ENCODE results near the gene XRCC1. TPM values are rescaled to one million over a fixed set of nuclear protein-coding genes. Genes with fewer than 3 reads are reported as not detected.
"Not testable (repeated sequence)": the region's sequence is repeated elsewhere in the genome, so short reads cannot be mapped to it uniquely, and the experiment has no call there.

XRCC1 gene
- total RNA-seq, 4 donors from 2014 or later = 8.0 to 147 (median 15.8) TPM

GRCh38 chr19:43526884-43527859, 48.2 kb downstream of the XRCC1 start, which contains the start of gene ETHE1:
TSS of gene ETHE1 (minus strand) at chr19:43527201. CDS start at chr19:43527177, 24 bp downstream.
- no peaks in the 10 kb centered on the region for H3K27me3 ChIP-seq
- 4 to 8% methylated on average over 11 to 48 of the region's 54 CpGs for WGBS, 2 donors (ENCODE audit: low coverage in 1 of 2)
- H3K36me3 ChIP-seq = no peaks in the 10 kb centered on the region
- H3K9me3 ChIP-seq = no peaks in the 10 kb centered on the region
- in situ Hi-C loops (cut with MboI; ENCODE audit: low pct_ligation_motif_present in 1 of 4, low pct_unique_long_range_greater_than_20kb in 1 of 4, low sequenced_read_pairs in 3 of 4) = no loop called here
- DNase-seq = peak; percentile 92
- H3K4me3 ChIP-seq = peak within 1 kb of the TSS; percentile 61 to 99 (median 91)
- peak; percentile 95 for TF ChIP-seq POLR2A (IDR thresholded peaks at IDR 0.05)
- TF ChIP-seq, protein P1, sequence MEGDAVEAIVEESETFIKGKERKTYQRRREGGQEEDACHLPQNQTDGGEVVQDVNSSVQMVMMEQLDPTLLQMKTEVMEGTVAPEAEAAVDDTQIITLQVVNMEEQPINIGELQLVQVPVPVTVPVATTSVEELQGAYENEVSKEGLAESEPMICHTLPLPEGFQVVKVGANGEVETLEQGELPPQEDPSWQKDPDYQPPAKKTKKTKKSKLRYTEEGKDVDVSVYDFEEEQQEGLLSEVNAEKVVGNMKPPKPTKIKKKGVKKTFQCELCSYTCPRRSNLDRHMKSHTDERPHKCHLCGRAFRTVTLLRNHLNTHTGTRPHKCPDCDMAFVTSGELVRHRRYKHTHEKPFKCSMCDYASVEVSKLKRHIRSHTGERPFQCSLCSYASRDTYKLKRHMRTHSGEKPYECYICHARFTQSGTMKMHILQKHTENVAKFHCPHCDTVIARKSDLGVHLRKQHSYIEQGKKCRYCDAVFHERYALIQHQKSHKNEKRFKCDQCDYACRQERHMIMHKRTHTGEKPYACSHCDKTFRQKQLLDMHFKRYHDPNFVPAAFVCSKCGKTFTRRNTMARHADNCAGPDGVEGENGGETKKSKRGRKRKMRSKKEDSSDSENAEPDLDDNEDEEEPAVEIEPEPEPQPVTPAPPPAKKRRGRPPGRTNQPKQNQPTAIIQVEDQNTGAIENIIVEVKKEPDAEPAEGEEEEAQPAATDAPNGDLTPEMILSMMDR (IDR thresholded peaks at IDR 0.05) = peak in 2 of 5 experiments; percentile 20 to 31
- peak; percentile 96 to 98 (median 97) for TF ChIP-seq POLR2AphosphoS5 (IDR thresholded peaks at IDR 0.05)
- no peak for TF ChIP-seq EP300 (IDR thresholded peaks at IDR 0.05; ENCODE audit: low read depth)
- H3K4me1 ChIP-seq = peaks cover 7 to 67% (median 42%) of the 10 kb centered on the region in 4 donors
- H3K27ac ChIP-seq = peak within 1 kb of the TSS; percentile 92 to 97 (median 95)
- intact Hi-C loops (cut with DNase I; ENCODE audit: low total_unique reads) = no loop called here

DNA sequence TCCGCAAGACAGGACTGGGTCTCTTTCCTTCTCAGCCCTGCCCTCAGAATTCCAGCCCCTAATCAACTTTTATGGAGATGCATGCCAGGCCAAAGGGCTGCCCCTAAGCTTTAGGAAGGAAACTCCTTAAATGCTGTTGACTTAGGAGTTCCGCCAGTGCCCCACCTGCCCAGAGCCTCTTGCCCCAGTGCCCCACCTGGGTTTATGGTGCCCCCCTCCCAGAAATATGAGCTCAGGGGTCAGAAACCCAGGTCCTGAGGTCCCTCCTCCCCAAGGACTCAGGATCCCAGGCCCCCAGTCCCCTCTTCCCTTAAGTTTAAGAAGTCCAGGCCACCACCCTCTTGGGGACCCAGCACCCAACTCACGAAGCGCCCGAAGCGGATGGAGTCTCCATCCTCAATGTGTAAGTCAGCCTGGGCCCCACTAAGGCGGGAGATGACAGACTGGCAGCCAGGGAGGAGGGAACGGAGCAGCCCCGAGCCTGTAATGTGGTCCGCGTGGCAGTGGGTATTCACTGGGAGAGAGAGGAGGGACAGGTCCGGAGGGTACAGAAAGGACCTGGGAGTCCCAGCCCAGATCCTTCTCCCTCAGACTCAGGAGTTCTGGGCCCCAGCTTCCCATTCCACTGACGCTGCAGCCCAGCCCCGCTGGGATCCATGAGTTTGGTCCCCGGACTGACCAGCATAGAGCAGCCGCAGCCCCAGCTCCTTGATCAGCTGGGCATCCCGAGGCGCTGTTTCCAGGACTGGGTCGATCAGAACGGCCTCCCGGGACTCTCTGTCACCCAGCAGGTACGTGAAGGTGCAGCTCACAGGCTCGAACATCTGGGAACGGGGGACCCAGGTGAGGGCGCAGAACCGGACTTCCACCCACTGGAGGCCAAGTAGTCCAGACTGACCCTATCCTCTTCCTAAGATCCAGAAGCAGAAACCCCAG, 49.2 kb downstream of the XRCC1 start:
- no peaks in the 10 kb centered on the region for H3K27me3 ChIP-seq
- in situ Hi-C loops (cut with MboI; ENCODE audit: low pct_ligation_motif_present in 1 of 4, low pct_unique_long_range_greater_than_20kb in 1 of 4, low sequenced_read_pairs in 3 of 4) (no loop called here), intact Hi-C loops (cut with DNase I; ENCODE audit: low total_unique reads) (no loop called here)
- peak overlapping the region; percentile 92 to 97 (median 95) for H3K27ac ChIP-seq
- peak; percentile 86 for DNase-seq
- 4% methylated on average over 19 of the region's 26 CpGs; no CpG with 5 or more reads in 1 of the 2 donors for WGBS, 2 donors (ENCODE audit: low coverage in 1 of 2)
- no peaks in the 10 kb centered on the region for H3K9me3 ChIP-seq
- peak overlapping the region; percentile 61 to 99 (median 91) for H3K4me3 ChIP-seq
- no peaks in the 10 kb centered on the region for H3K36me3 ChIP-seq
- H3K4me1 ChIP-seq = peaks cover 4 to 59% (median 37%) of the 10 kb centered on the region in 4 donors
- TF ChIP-seq EP300 (IDR thresholded peaks at IDR 0.05; ENCODE audit: low read depth) (peak; percentile 22), POLR2AphosphoS5 (IDR thresholded peaks at IDR 0.05) (no peak), POLR2A (IDR thresholded peaks at IDR 0.05) (peak; percentile 31)
- TF ChIP-seq, protein P1 (IDR thresholded peaks at IDR 0.05) = no peak

GRCh38 chr19:43524922-43525835, 50.1 kb downstream of the XRCC1 start:
- Histone ChIP-seq H3K4me3 (peak overlapping the region; percentile 61 to 99 (median 91)), H3K36me3 (no peaks in the 10 kb centered on the region), H3K9me3 (no peaks in the 10 kb centered on the region), H3K27ac (peak overlapping the region; percentile 92 to 97 (median 95)), H3K27me3 (no peaks in the 10 kb centered on the region), H3K4me1 (peaks cover 4 to 59% (median 37%) of the 10 kb centered on the region in 4 donors)
- peak; percentile 87 for DNase-seq
- 3 to 16% methylated on average over 5 to 12 of the region's 12 CpGs for WGBS, 2 donors (ENCODE audit: low coverage in 1 of 2)
- intact Hi-C loops (cut with DNase I; ENCODE audit: low total_unique reads) (no loop called here), in situ Hi-C loops (cut with MboI; ENCODE audit: low pct_ligation_motif_present in 1 of 4, low pct_unique_long_range_greater_than_20kb in 1 of 4, low sequenced_read_pairs in 3 of 4) (loop anchor here in 3 of 4 donors (5.0 kb wide), 1 partner anchor 78 kb away; no protein-coding TSS in a partner anchor)
- peak in 2 of 3 donors; percentile 70 to 80 for TF ChIP-seq POLR2AphosphoS5 (IDR thresholded peaks at IDR 0.05)
- TF ChIP-seq EP300 (IDR thresholded peaks at IDR 0.05; ENCODE audit: low read depth) = no peak
- TF ChIP-seq POLR2A (IDR thresholded peaks at IDR 0.05) = peak; percentile 46
- TF ChIP-seq, protein P1 (IDR thresholded peaks at IDR 0.05) = no peak

GRCh38 chr19:43523696-43524095, 51.6 kb downstream of the XRCC1 start:
- H3K36me3 ChIP-seq; intact Hi-C loops (cut with DNase I; ENCODE audit: low total_unique reads); H3K9me3 ChIP-seq; H3K27me3 ChIP-seq; DNase-seq; H3K4me3 ChIP-seq: not testable (repeated sequence)
- WGBS, 2 donors (ENCODE audit: low coverage in 1 of 2) = 93 to 97% methylated on average over 8 of the region's 8 CpGs
- H3K4me1 ChIP-seq = peaks cover 4 to 65% (median 37%) of the 10 kb centered on the region in 4 donors
- in situ Hi-C loops (cut with MboI; ENCODE audit: low pct_ligation_motif_present in 1 of 4, low pct_unique_long_range_greater_than_20kb in 1 of 4, low sequenced_read_pairs in 3 of 4) = loop anchor here in 3 of 4 donors (5.0 kb wide), 1 partner anchor 76 kb away; no protein-coding TSS in a partner anchor
- peak overlapping the region in 1 of 4 donors; percentile 95 for H3K27ac ChIP-seq
